ENCODE data around the gene ZNF723.
"Not testable (repeated sequence)": the region's sequence is repeated elsewhere in the genome, so short reads cannot be mapped to it uniquely, and the experiment has no call there.

ZNF723 gene
- 0 reads per million in 4 experiments for total RNA-seq

GRCh38 chr19:22832031-22832762, at the start of gene ZNF723:
Gene ZNF723, plus strand, starts transcription at chr19:22832291. Its CDS starts 89 bp downstream, at chr19:22832380.
- no peak for DNase-seq

- DNase-seq, result no peak
Observed at GRCh38 chr19:22783651-22784410, 48.3 kb upstream of the ZNF723 start, which contains the start of gene ZNF99. Gene ZNF99, minus strand, starts transcription at chr19:22784151. Its CDS starts 135 bp downstream, at chr19:22784016.

- DNase-seq, result not testable (repeated sequence)
Observed at GRCh38 chr19:22792863-22793262, 39.2 kb upstream of the ZNF723 start.

- DNase-seq, result no peak
Observed at GRCh38 chr19:22797040-22797439, 35.1 kb upstream of the ZNF723 start.

- DNase-seq, result no peak
Observed at GRCh38 chr19:22806418-22806817, 25.7 kb upstream of the ZNF723 start.

GRCh38 chr19:22807061-22807835, 24.8 kb upstream of the ZNF723 start:
- no peak for DNase-seq

GRCh38 chr19:22814124-22814523, 18.0 kb upstream of the ZNF723 start:
- no peak for DNase-seq

- DNase-seq, result no peak
Observed at GRCh38 chr19:22831211-22831610, 880 bp upstream of the ZNF723 start.

GRCh38 chr19:22857713-22858320, 25.7 kb downstream of the ZNF723 start:
- not testable (repeated sequence) for DNase-seq

- no peak for DNase-seq
Observed at GRCh38 chr19:22882797-22883196, 50.7 kb downstream of the ZNF723 start.

- DNase-seq, result no peak
Observed at GRCh38 chr19:22893855-22894270, 61.8 kb downstream of the ZNF723 start.

- no peak for DNase-seq
Observed at GRCh38 chr19:22901431-22902130, 69.5 kb downstream of the ZNF723 start.

Data from effector CD8-positive, alpha-beta T cell (primary cell).